ENCODE data around the gene ATP6V1E1. TPM values are rescaled to one million over a fixed set of nuclear protein-coding genes. Genes with fewer than 3 reads are reported as not detected.
"Not testable (repeated sequence)": the region's sequence is repeated elsewhere in the genome, so short reads cannot be mapped to it uniquely, and the experiment has no call there.

Gene ATP6V1E1
- total RNA-seq = 59.7 and 61.3 TPM in 2 replicates
- long read RNA-seq, transcript ATP6V1E1-201 (9 exons, 1,402 nt) = major isoform, 94 of 100 reads
- long read RNA-seq, partial matches to known transcripts = 1 of 100 reads
- long read RNA-seq, other reads (novel, unspliced or antisense) = 5 of 100 reads

GRCh38 chr22:17628406-17629172 is at the start of gene ATP6V1E1:
Gene ATP6V1E1, minus strand, starts transcription at chr22:17628749. Its CDS starts 114 bp downstream, at chr22:17628635.
- H3K4me3 Mint-ChIP-seq (ENCODE audit: low read depth) = peak within 1 kb of the TSS; percentile 97
- peak; percentile 87 for DNase-seq (ENCODE audit: low spot score, unreplicated experiment)
- H3K36me3 Mint-ChIP-seq (ENCODE audit: insufficient read depth) = peaks cover 2% of the 10 kb centered on the region
- TF ChIP-seq CTCF (IDR thresholded peaks at IDR 0.05; ENCODE audit: unreplicated experiment) = no peak
- no peaks in the 10 kb centered on the region for H3K9me3 Mint-ChIP-seq (ENCODE audit: low read depth)
- peaks cover 5% of the 10 kb centered on the region for H3K4me1 Mint-ChIP-seq (ENCODE audit: low read depth)
- H3K27me3 Mint-ChIP-seq = no peaks in the 10 kb centered on the region
- peak within 1 kb of the TSS; percentile 99 for H3K27ac Mint-ChIP-seq

GRCh38 chr22:17675584-17675983 is 47.0 kb upstream of the ATP6V1E1 start:
- H3K36me3 Mint-ChIP-seq (ENCODE audit: insufficient read depth) = no peaks in the 10 kb centered on the region
- H3K9me3 Mint-ChIP-seq (ENCODE audit: low read depth) = no peaks in the 10 kb centered on the region
- H3K27ac Mint-ChIP-seq = no peak overlapping the region
- H3K27me3 Mint-ChIP-seq = no peaks in the 10 kb centered on the region
- no peak for DNase-seq (ENCODE audit: low spot score, unreplicated experiment)
- TF ChIP-seq CTCF (IDR thresholded peaks at IDR 0.05; ENCODE audit: unreplicated experiment) = no peak
- H3K4me1 Mint-ChIP-seq (ENCODE audit: low read depth) = peaks cover 5% of the 10 kb centered on the region
- H3K4me3 Mint-ChIP-seq (ENCODE audit: low read depth) = no peak overlapping the region

GRCh38 chr22:17674152-17674551 is 45.6 kb upstream of the ATP6V1E1 start:
- TF ChIP-seq CTCF (IDR thresholded peaks at IDR 0.05; ENCODE audit: unreplicated experiment) = no peak
- Mint-ChIP-seq H3K9me3 (ENCODE audit: low read depth) (no peaks in the 10 kb centered on the region), H3K36me3 (ENCODE audit: insufficient read depth) (peaks cover 4% of the 10 kb centered on the region), H3K4me3 (ENCODE audit: low read depth) (no peak overlapping the region), H3K4me1 (ENCODE audit: low read depth) (peaks cover 5% of the 10 kb centered on the region), H3K27ac (no peak overlapping the region), H3K27me3 (no peaks in the 10 kb centered on the region)
- DNase-seq (ENCODE audit: low spot score, unreplicated experiment) = no peak

GRCh38 chr22:17672417-17672991 is 44.0 kb upstream of the ATP6V1E1 start:
- DNase-seq (ENCODE audit: low spot score, unreplicated experiment) = no peak
- H3K36me3 Mint-ChIP-seq (ENCODE audit: insufficient read depth) = peaks cover 4% of the 10 kb centered on the region
- no peaks in the 10 kb centered on the region for H3K9me3 Mint-ChIP-seq (ENCODE audit: low read depth)
- H3K4me3 Mint-ChIP-seq (ENCODE audit: low read depth) = no peak overlapping the region
- no peak for TF ChIP-seq CTCF (IDR thresholded peaks at IDR 0.05; ENCODE audit: unreplicated experiment)
- H3K27me3 Mint-ChIP-seq = no peaks in the 10 kb centered on the region
- peaks cover 1% of the 10 kb centered on the region for H3K4me1 Mint-ChIP-seq (ENCODE audit: low read depth)
- no peak overlapping the region for H3K27ac Mint-ChIP-seq

- not testable (repeated sequence) for H3K27ac Mint-ChIP-seq; H3K4me3 Mint-ChIP-seq (ENCODE audit: low read depth); H3K27me3 Mint-ChIP-seq; H3K9me3 Mint-ChIP-seq (ENCODE audit: low read depth); H3K36me3 Mint-ChIP-seq (ENCODE audit: insufficient read depth); DNase-seq (ENCODE audit: low spot score, unreplicated experiment); H3K4me1 Mint-ChIP-seq (ENCODE audit: low read depth)
These were observed 43.1 kb upstream of the ATP6V1E1 start for GRCh38 chr22:17671521-17672092.
